ENCODE measurements around the gene TRAF4. TPM values are rescaled to one million over a fixed set of nuclear protein-coding genes. Genes with fewer than 3 reads are reported as not detected.

The TRAF4 gene
- total RNA-seq, 1 experiment from 2014 or later, result 126 TPM

DNA sequence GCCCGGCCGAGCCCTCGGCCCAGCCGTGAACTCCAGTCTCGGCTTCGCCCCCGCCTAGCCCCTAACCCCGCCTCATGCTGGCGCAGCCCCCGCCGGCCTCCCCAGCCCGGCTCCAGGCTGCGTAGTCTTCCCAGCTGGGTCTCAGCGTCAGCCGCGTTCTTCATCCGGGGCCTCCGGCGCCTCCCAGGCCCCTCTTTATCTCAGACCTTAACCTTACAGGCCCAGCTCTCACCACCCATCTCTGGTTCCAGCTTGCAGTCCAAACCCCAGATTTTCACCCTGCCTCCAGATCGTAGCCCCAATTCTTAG lies 32.1 kb upstream of the TRAF4 start, which contains the start of gene PROCA1:
TSS of gene PROCA1 (minus strand) at position 166 of the 309 bp plus-strand sequence. CDS start 228 bp downstream, outside the sequence.
- no TSS peak for BruUV-seq (replicated peaks)
- H3K9me3 Mint-ChIP-seq (ENCODE audit: unreplicated experiment), result no peaks in the 10 kb centered on the region
- TF ChIP-seq, protein P1, sequence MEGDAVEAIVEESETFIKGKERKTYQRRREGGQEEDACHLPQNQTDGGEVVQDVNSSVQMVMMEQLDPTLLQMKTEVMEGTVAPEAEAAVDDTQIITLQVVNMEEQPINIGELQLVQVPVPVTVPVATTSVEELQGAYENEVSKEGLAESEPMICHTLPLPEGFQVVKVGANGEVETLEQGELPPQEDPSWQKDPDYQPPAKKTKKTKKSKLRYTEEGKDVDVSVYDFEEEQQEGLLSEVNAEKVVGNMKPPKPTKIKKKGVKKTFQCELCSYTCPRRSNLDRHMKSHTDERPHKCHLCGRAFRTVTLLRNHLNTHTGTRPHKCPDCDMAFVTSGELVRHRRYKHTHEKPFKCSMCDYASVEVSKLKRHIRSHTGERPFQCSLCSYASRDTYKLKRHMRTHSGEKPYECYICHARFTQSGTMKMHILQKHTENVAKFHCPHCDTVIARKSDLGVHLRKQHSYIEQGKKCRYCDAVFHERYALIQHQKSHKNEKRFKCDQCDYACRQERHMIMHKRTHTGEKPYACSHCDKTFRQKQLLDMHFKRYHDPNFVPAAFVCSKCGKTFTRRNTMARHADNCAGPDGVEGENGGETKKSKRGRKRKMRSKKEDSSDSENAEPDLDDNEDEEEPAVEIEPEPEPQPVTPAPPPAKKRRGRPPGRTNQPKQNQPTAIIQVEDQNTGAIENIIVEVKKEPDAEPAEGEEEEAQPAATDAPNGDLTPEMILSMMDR (IDR thresholded peaks at IDR 0.05; ENCODE audit: unreplicated experiment), result no peak
- H3K4me1 Mint-ChIP-seq (ENCODE audit: insufficient read depth, unreplicated experiment), result peaks cover 28% of the 10 kb centered on the region
- intact Hi-C loops (cut with micrococcal nuclease), result no loop called here
- H3K4me3 Mint-ChIP-seq (ENCODE audit: unreplicated experiment), result peak within 1 kb of the TSS; percentile 71
- CTCF ChIA-PET, result interaction anchor here (1.6 kb wide), 1 partner anchor 13 kb away, joined by 4 read pairs; no protein-coding TSS in a partner anchor
- peak within 1 kb of the TSS; percentile 72 for H3K27ac Mint-ChIP-seq (ENCODE audit: low read depth, unreplicated experiment)
- POLR2A ChIA-PET, result interaction anchor here (0.9 to 2.3 kb wide), 6 partner anchors 9 to 98 kb away, joined by 3 to 41 read pairs (median 6); partner anchors contain the start of genes RPL23A, SDF2, SUPT6H and TLCD1
- peaks cover 37% of the 10 kb centered on the region for H3K36me3 Mint-ChIP-seq (ENCODE audit: insufficient read depth, unreplicated experiment)
- no peak for DNase-seq (ENCODE audit: unreplicated experiment)
- no peaks in the 10 kb centered on the region for H3K27me3 Mint-ChIP-seq (ENCODE audit: insufficient read depth, unreplicated experiment)

DNA sequence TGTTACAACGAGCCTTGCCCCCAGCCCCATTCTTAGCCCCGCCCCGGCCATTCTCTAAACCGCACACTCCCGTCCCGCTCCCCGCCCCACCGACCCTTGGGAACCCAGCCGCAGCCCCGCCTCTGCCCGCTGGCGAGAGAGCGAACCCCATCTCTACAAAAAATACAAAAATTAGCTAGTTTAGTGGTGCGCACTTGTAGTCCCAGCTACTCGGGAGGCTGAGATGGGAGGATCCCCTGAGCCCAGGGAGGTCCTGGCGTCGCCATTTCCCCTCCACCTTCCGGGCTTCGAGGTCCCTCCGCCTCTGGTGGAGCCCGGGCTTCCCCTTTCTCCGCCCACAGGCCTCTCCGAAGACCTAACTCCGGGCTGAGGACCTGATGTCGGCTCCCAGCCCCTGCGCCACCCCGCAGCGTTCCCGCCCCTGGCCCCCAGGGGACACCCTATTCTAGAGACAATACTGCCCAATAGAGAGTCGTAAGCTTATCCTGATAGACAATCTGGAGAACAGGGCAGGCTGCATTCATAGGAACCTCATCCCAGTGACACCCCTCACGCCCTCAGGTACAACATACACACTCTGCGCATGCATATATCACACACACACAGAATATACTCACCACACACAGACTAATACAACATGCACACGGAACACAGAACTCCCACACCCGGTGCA lies 31.6 kb upstream of the TRAF4 start:
- no peak for DNase-seq (ENCODE audit: unreplicated experiment)
- H3K4me1 Mint-ChIP-seq (ENCODE audit: insufficient read depth, unreplicated experiment), result peaks cover 28% of the 10 kb centered on the region
- H3K4me3 Mint-ChIP-seq (ENCODE audit: unreplicated experiment), result peak overlapping the region; percentile 71
- ChIA-PET POLR2A (interaction anchor here (1.1 to 2.3 kb wide), 3 partner anchors 14 to 50 kb away, joined by 5 to 14 read pairs (median 8); partner anchors contain the start of genes SDF2, SUPT6H and TLCD1), CTCF (interaction anchor here (1.6 kb wide), 1 partner anchor 13 kb away, joined by 4 read pairs; no protein-coding TSS in a partner anchor)
- TF ChIP-seq, protein P1 (IDR thresholded peaks at IDR 0.05; ENCODE audit: unreplicated experiment), result no peak
- BruUV-seq (replicated peaks), result no TSS peak
- peaks cover 37% of the 10 kb centered on the region for H3K36me3 Mint-ChIP-seq (ENCODE audit: insufficient read depth, unreplicated experiment)
- no peaks in the 10 kb centered on the region for H3K27me3 Mint-ChIP-seq (ENCODE audit: insufficient read depth, unreplicated experiment)
- intact Hi-C loops (cut with micrococcal nuclease), result no loop called here
- no peak overlapping the region for H3K27ac Mint-ChIP-seq (ENCODE audit: low read depth, unreplicated experiment)
- no peaks in the 10 kb centered on the region for H3K9me3 Mint-ChIP-seq (ENCODE audit: unreplicated experiment)

GRCh38 chr17:28712705-28713415 lies 31.0 kb upstream of the TRAF4 start:
- TF ChIP-seq, protein P1 (IDR thresholded peaks at IDR 0.05; ENCODE audit: unreplicated experiment), result no peak
- intact Hi-C loops (cut with micrococcal nuclease), result no loop called here
- H3K27me3 Mint-ChIP-seq (ENCODE audit: insufficient read depth, unreplicated experiment), result no peaks in the 10 kb centered on the region

DNA sequence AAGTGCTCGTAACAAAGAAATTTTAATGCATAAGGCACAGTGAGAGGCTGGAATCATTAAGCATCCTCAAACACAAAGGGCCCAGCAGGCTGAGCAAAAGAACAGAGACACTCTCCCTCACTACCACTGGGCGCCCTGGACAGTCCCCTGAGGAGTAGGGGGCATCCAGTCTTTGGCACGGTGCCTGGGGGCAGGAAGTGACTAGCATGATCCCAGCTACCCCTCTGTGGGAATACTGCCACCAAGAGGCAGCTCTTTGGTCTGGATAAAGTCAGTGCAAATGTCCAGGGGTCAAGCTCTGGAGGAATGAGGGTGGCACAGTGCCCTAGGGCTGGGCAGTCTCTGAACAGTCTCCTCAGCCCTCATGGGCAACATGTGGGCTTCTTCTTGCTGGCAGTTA lies 29.5 kb upstream of the TRAF4 start:
- Mint-ChIP-seq H3K9me3 (ENCODE audit: unreplicated experiment) (no peaks in the 10 kb centered on the region), H3K4me1 (ENCODE audit: insufficient read depth, unreplicated experiment) (peaks cover 39% of the 10 kb centered on the region), H3K36me3 (ENCODE audit: insufficient read depth, unreplicated experiment) (peaks cover 41% of the 10 kb centered on the region), H3K4me3 (ENCODE audit: unreplicated experiment) (no peak overlapping the region), H3K27me3 (ENCODE audit: insufficient read depth, unreplicated experiment) (no peaks in the 10 kb centered on the region), H3K27ac (ENCODE audit: low read depth, unreplicated experiment) (no peak overlapping the region)
- CTCF ChIA-PET, result interaction anchor here (0.6 to 1.1 kb wide), 3 partner anchors 36 to 208 kb away, joined by 3 to 5 read pairs (median 4); partner anchors contain the start of gene FOXN1
- BruUV-seq (replicated peaks), result no TSS peak
- no peak for DNase-seq (ENCODE audit: unreplicated experiment)
- POLR2A ChIA-PET, result interaction anchor here (3.6 kb wide), 1 partner anchor 12 kb away, joined by 31 read pairs; the partner anchor contains the start of gene TLCD1
- intact Hi-C loops (cut with micrococcal nuclease), result no loop called here
- TF ChIP-seq, protein P1 (IDR thresholded peaks at IDR 0.05; ENCODE audit: unreplicated experiment), result no peak

More at GRCh38 chr17:28712705-28713415, 31.0 kb upstream of the TRAF4 start:
- Mint-ChIP-seq H3K27ac (ENCODE audit: low read depth, unreplicated experiment) (no peak overlapping the region), H3K36me3 (ENCODE audit: insufficient read depth, unreplicated experiment) (peaks cover 37% of the 10 kb centered on the region), H3K9me3 (ENCODE audit: unreplicated experiment) (no peaks in the 10 kb centered on the region), H3K4me1 (ENCODE audit: insufficient read depth, unreplicated experiment) (peaks cover 28% of the 10 kb centered on the region), H3K4me3 (ENCODE audit: unreplicated experiment) (no peak overlapping the region)
- ChIA-PET POLR2A (interaction anchor here (0.9 kb wide), 1 partner anchor 8 kb away, joined by 3 read pairs; no protein-coding TSS in a partner anchor), CTCF (interaction anchor here (0.6 to 1.6 kb wide), 2 partner anchors 12 to 97 kb away, joined by 3 to 4 read pairs; no protein-coding TSS in a partner anchor)
- no peak for DNase-seq (ENCODE audit: unreplicated experiment)
- no TSS peak for BruUV-seq (replicated peaks)

Data from MCF 10A (cell line).